ENCODE results near the gene RIPOR2. TPM values are rescaled to one million over a fixed set of nuclear protein-coding genes. Genes with fewer than 3 reads are reported as not detected.

The RIPOR2 gene
- total RNA-seq, 2 experiments from 2014 or later: 18.0 to 28.9 TPM

DNA sequence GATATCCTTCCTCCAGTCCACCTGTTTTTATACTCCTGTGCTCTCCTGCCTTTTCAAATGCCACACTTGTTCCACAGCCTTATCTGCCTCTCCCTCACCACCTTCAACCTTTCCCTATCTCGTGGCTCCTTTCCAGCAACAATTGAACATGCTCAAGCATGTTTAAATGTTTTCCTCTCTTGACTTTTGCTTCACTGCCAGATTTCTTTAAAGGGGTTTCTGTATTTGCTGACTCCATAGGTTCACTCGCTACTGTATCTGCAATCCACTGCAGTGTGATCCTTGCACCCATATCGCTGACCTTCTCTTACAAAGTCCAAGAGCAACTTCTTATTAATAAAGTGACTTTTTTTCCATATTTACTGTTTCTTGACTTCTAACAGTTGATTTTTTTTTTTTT, 172.2 kb downstream of the RIPOR2 start:
- no peaks in the 10 kb centered on the region for H3K9me3 ChIP-seq (ENCODE audit: low read length)
- CTCF ChIA-PET (ENCODE audit: unreplicated experiment): no interaction called here
- no peaks in the 10 kb centered on the region for H3K36me3 ChIP-seq (ENCODE audit: insufficient read depth, low read length)
- H3K4me3 ChIP-seq (ENCODE audit: low read depth, low read length, poor library complexity, severe bottlenecking): no peak overlapping the region
- H2AFZ ChIP-seq (ENCODE audit: low read length): no peak overlapping the region
- BruUV-seq (replicated peaks): no TSS peak
- H3K4me2 ChIP-seq (ENCODE audit: low read length): no peak overlapping the region
- H3K79me2 ChIP-seq (ENCODE audit: insufficient read depth, low read depth, low read length): no peaks in the 10 kb centered on the region
- H3K4me1 ChIP-seq (ENCODE audit: insufficient read depth, low read length, poor library complexity, severe bottlenecking): peaks cover 11% of the 10 kb centered on the region
- no peaks in the 10 kb centered on the region for H4K20me1 ChIP-seq (ENCODE audit: insufficient read depth, low read length)
- intact Hi-C loops (cut with micrococcal nuclease; ENCODE audit: unreplicated experiment): no loop called here
- POLR2A ChIA-PET: interaction anchor here (1.9 kb wide), 1 partner anchor 179 kb away, joined by 8 read pairs; no protein-coding TSS in a partner anchor
- no peak overlapping the region for H3K27ac ChIP-seq (ENCODE audit: low read depth, low read length, poor library complexity, severe bottlenecking)
- H3K9me2 ChIP-seq (ENCODE audit: insufficient read depth, low read length): no peaks in the 10 kb centered on the region
- DNase-seq (ENCODE audit: low spot score): no peak
- no peak for TF ChIP-seq EZH2phosphoT487 (IDR thresholded peaks at IDR 0.05; ENCODE audit: borderline replicate concordance, low read depth, low read length)
- TF ChIP-seq, protein P1, sequence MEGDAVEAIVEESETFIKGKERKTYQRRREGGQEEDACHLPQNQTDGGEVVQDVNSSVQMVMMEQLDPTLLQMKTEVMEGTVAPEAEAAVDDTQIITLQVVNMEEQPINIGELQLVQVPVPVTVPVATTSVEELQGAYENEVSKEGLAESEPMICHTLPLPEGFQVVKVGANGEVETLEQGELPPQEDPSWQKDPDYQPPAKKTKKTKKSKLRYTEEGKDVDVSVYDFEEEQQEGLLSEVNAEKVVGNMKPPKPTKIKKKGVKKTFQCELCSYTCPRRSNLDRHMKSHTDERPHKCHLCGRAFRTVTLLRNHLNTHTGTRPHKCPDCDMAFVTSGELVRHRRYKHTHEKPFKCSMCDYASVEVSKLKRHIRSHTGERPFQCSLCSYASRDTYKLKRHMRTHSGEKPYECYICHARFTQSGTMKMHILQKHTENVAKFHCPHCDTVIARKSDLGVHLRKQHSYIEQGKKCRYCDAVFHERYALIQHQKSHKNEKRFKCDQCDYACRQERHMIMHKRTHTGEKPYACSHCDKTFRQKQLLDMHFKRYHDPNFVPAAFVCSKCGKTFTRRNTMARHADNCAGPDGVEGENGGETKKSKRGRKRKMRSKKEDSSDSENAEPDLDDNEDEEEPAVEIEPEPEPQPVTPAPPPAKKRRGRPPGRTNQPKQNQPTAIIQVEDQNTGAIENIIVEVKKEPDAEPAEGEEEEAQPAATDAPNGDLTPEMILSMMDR (conservative IDR thresholded peaks at IDR 0.05; ENCODE audit: low read length): no peak

DNA sequence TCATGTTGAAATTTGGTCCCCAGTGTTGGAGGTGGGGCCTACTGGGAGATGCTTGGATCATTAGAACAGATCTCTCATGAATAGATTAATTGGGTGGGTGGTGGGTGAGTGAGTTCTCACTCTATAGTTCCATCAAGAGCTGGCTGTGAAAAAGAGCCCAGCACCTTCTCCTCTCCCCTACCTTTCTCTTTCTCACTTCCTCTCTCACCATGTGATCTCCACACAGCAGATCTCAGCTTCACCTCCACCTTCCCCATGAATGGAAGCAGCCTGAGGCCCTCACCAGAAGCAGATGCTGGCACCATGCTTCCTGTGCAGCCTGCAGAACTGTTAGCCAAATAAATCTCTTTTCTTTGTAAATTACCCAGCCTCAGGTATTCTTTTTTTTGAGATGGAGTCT, 173.9 kb downstream of the RIPOR2 start:
- no TSS peak for BruUV-seq (replicated peaks)
- no peak for DNase-seq (ENCODE audit: low spot score)
- ChIA-PET POLR2A (no interaction called here), CTCF (ENCODE audit: unreplicated experiment) (interaction anchor here (0.6 kb wide), 1 partner anchor 242 kb away, joined by 3 read pairs; no protein-coding TSS in a partner anchor)
- Histone ChIP-seq H2AFZ (ENCODE audit: low read length) (peak overlapping the region; percentile 45; the same call in 1 of the 2 replicates), H3K9me3 (ENCODE audit: low read length) (no peaks in the 10 kb centered on the region), H4K20me1 (ENCODE audit: insufficient read depth, low read length) (no peaks in the 10 kb centered on the region), H3K4me1 (ENCODE audit: insufficient read depth, low read length, poor library complexity, severe bottlenecking) (peaks cover 10% of the 10 kb centered on the region), H3K79me2 (ENCODE audit: insufficient read depth, low read depth, low read length) (no peaks in the 10 kb centered on the region), H3K36me3 (ENCODE audit: insufficient read depth, low read length) (no peaks in the 10 kb centered on the region), H3K9me2 (ENCODE audit: insufficient read depth, low read length) (no peaks in the 10 kb centered on the region), H3K4me3 (ENCODE audit: low read depth, low read length, poor library complexity, severe bottlenecking) (no peak overlapping the region), H3K4me2 (ENCODE audit: low read length) (no peak overlapping the region), H3K27ac (ENCODE audit: low read depth, low read length, poor library complexity, severe bottlenecking) (no peak overlapping the region)
- intact Hi-C loops (cut with micrococcal nuclease; ENCODE audit: unreplicated experiment): no loop called here
- no peak for TF ChIP-seq EZH2phosphoT487 (IDR thresholded peaks at IDR 0.05; ENCODE audit: borderline replicate concordance, low read depth, low read length)
- TF ChIP-seq, protein P1 (conservative IDR thresholded peaks at IDR 0.05; ENCODE audit: low read length): no peak

DNA sequence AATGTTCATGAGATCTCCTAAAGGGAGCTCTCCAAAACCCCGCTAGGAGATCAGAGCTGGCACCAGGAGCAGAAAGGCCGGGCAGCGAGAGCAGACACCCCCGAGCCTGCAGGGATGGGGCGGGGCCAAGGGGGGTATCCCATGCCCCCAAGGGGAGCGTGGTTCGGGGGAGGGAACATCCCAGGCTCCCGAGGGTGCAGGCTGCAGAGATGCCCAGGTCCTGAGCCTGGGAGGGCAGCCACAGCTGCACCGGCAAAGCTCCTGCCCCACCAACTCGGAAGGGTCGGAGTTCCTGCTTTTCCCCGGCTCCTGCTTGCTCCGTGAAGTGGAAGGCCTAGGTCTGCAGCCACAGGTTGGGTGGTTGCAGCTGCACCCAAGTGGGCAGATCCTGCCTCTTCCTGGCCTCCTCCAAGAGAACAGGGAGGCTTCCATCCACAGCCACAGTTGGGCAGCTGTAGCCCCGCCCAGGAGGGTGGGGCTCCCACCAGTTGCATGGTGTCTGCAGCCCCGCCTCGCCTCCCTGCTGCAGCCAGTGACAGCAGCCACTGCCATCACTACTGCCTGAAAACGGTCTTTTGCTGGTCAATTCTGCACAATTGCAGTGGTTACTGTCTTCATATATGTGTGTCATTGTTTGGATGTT, 174.4 kb downstream of the RIPOR2 start:
- Histone ChIP-seq H3K4me3 (ENCODE audit: low read depth, low read length, poor library complexity, severe bottlenecking) (no peak overlapping the region), H3K27ac (ENCODE audit: low read depth, low read length, poor library complexity, severe bottlenecking) (no peak overlapping the region), H3K4me2 (ENCODE audit: low read length) (no peak overlapping the region), H4K20me1 (ENCODE audit: insufficient read depth, low read length) (no peaks in the 10 kb centered on the region), H3K4me1 (ENCODE audit: insufficient read depth, low read length, poor library complexity, severe bottlenecking) (peaks cover 8% of the 10 kb centered on the region), H3K9me3 (ENCODE audit: low read length) (no peaks in the 10 kb centered on the region), H3K36me3 (ENCODE audit: insufficient read depth, low read length) (no peaks in the 10 kb centered on the region), H3K79me2 (ENCODE audit: insufficient read depth, low read depth, low read length) (no peaks in the 10 kb centered on the region), H3K9me2 (ENCODE audit: insufficient read depth, low read length) (no peaks in the 10 kb centered on the region), H2AFZ (ENCODE audit: low read length) (peak overlapping the region; percentile 45; the same call in 1 of the 2 replicates)
- DNase-seq (ENCODE audit: low spot score): no peak
- ChIA-PET POLR2A (interaction anchor here (0.6 to 1.2 kb wide), 2 partner anchors 13 to 191 kb away, joined by 3 read pairs; no protein-coding TSS in a partner anchor), CTCF (ENCODE audit: unreplicated experiment) (interaction anchor here (0.6 kb wide), 1 partner anchor 241 kb away, joined by 3 read pairs; no protein-coding TSS in a partner anchor)
- TF ChIP-seq, protein P1 (conservative IDR thresholded peaks at IDR 0.05; ENCODE audit: low read length): no peak
- TF ChIP-seq EZH2phosphoT487 (IDR thresholded peaks at IDR 0.05; ENCODE audit: borderline replicate concordance, low read depth, low read length): no peak
- BruUV-seq (replicated peaks): no TSS peak
- intact Hi-C loops (cut with micrococcal nuclease; ENCODE audit: unreplicated experiment): no loop called here

Data from OCI-LY7 (cell line).